GM20431 (cell line): ENCODE data around the gene CES1.
"Not testable (repeated sequence)": the region's sequence is repeated elsewhere in the genome, so short reads cannot be mapped to it uniquely, and the experiment has no call there.

Experiments
- in situ Hi-C: fragments of 300-500 bp; cut with MseI, MboI; formaldehyde crosslinking; loops from one replicate; pipeline ENCODE4 v1.15.0; 2020; ENCODE audit warnings: low sequenced_read_pairs; ENCODE audit not compliant: unreplicated experiment

CES1 gene

DNA sequence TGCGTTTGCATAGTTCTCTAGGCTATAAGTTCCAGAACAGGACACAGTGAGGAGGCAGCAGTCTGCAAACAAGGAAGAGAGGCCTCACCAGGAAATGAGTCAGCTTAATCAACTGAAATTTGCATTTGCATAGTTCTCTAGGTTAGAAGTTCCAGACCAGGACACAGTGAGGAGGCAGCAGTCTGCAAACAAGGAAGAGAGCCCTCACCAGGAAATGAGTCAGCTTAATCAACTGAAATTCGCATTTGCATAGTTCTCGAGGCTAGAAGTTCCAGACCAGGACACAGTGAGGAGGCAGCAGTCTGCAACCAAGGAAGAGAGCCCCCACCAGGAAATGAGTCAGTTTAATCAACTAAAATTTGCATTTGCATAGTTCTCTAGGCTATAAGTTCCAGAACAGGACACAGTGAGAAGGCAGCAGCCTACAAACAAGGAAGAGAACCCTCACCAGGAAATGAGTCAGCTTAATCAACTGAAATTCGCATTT, 79.7 kb downstream of the CES1 start:
- in situ Hi-C loops: not testable (repeated sequence)
